ENCODE measurements around the gene DUSP1.

DNA sequence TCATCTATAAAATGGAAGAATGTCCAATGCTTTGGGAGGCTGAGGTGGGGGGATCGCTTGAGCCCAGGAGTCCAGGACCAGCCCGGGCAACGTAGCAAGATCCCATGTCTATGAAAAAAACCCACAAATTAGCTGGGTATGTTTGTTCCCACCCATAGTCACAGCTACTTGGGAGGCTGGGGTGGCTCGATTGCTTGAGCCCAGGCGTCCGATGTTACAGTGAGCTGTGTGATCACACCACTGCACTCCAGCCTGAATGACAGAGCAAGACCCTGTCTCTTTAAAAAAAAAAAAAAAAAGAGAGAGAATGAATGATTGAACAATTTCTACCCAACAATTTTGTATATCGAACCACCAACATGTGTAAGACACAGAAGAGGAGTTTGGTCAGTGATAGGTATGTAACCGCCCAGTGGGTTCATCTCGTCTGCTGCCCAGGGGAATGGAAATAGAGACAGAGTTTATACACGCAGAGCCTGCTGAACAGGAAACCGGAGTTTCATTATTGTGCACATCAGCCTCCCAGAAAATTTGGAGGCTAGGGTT is 36.8 kb upstream of the DUSP1 start:
- TF ChIP-seq, protein P1, sequence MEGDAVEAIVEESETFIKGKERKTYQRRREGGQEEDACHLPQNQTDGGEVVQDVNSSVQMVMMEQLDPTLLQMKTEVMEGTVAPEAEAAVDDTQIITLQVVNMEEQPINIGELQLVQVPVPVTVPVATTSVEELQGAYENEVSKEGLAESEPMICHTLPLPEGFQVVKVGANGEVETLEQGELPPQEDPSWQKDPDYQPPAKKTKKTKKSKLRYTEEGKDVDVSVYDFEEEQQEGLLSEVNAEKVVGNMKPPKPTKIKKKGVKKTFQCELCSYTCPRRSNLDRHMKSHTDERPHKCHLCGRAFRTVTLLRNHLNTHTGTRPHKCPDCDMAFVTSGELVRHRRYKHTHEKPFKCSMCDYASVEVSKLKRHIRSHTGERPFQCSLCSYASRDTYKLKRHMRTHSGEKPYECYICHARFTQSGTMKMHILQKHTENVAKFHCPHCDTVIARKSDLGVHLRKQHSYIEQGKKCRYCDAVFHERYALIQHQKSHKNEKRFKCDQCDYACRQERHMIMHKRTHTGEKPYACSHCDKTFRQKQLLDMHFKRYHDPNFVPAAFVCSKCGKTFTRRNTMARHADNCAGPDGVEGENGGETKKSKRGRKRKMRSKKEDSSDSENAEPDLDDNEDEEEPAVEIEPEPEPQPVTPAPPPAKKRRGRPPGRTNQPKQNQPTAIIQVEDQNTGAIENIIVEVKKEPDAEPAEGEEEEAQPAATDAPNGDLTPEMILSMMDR (IDR thresholded peaks at IDR 0.05) = no peak
- TF ChIP-seq POLR2A (IDR thresholded peaks at IDR 0.05; ENCODE audit: low read depth) (no peak), POLR2AphosphoS5 (IDR thresholded peaks at IDR 0.05) (no peak), EP300 (IDR thresholded peaks at IDR 0.05) (no peak)

All from esophagus muscularis mucosa (tissue), 4 donors.